Progenitor cell of endocrine pancreas (in vitro differentiated cells): Measurements from ENCODE around the gene TINAGL1. TPM values are rescaled to one million over a fixed set of nuclear protein-coding genes. Genes with fewer than 3 reads are reported as not detected.

Source experiments
- DNase-seq: peaks from one replicate; pipeline ENCODE4 v3.0.0; 2021; ENCODE audit warnings: low spot score; ENCODE audit not compliant: unreplicated experiment
- H3K27ac Mint-ChIP-seq: 2 replicates; pipeline ENCODE4 v1.8.0; 2021; ENCODE audit warnings: mild to moderate bottlenecking, moderate library complexity, mixed read lengths
- H3K27me3 Mint-ChIP-seq: 2 replicates; pipeline ENCODE4 v1.8.0; 2021; ENCODE audit warnings: mixed read lengths
- H3K36me3 Mint-ChIP-seq: 2 replicates; pipeline ENCODE4 v1.8.0; 2022; ENCODE audit warnings: mixed read lengths; ENCODE audit not compliant: insufficient read depth
- H3K4me1 Mint-ChIP-seq: 2 replicates; pipeline ENCODE4 v1.8.0; 2021; ENCODE audit warnings: low read depth, mixed read lengths
- H3K4me3 Mint-ChIP-seq: 2 replicates; pipeline ENCODE4 v1.8.0; 2021; ENCODE audit warnings: low read depth, mild to moderate bottlenecking, moderate library complexity, mixed read lengths
- H3K9me3 Mint-ChIP-seq: 2 replicates; pipeline ENCODE4 v1.8.0; 2021; ENCODE audit warnings: low read depth, mixed read lengths
- CTCF ChIP-seq: fragments of 200-600 bp; sonication (generic); IDR thresholded peaks from one replicate; pipeline ENCODE4 v1.5.0; 2021; ENCODE audit warnings: antibody characterized with exemption, mild to moderate bottlenecking; ENCODE audit not compliant: unreplicated experiment
- total RNA-seq: library from RNA; stranded (reverse); gene quantifications from 2 replicates; pipeline ENCODE4 v1.2.1, GENCODE V29; 2021

The TINAGL1 gene
- total RNA-seq, 1 donor from 2014 or later, result 2.6 TPM

- no peaks in the 10 kb centered on the region for H3K4me1 Mint-ChIP-seq
- H3K4me3 Mint-ChIP-seq, result no peak overlapping the region
- H3K27me3 Mint-ChIP-seq, result no peaks in the 10 kb centered on the region
- no peak for TF ChIP-seq CTCF
- no peak overlapping the region for H3K27ac Mint-ChIP-seq
- DNase-seq, result no peak
- H3K9me3 Mint-ChIP-seq, result no peaks in the 10 kb centered on the region
- peaks cover 6% of the 10 kb centered on the region for H3K36me3 Mint-ChIP-seq
These were observed 50.2 kb downstream of the TINAGL1 start for GRCh38 chr1:31626223-31627207.

GRCh38 chr1:31627301-31627929 lies 51.1 kb downstream of the TINAGL1 start:
- no peak for TF ChIP-seq CTCF
- no peaks in the 10 kb centered on the region for H3K9me3 Mint-ChIP-seq
- peaks cover 6% of the 10 kb centered on the region for H3K36me3 Mint-ChIP-seq
- no peak overlapping the region for H3K27ac Mint-ChIP-seq
- no peaks in the 10 kb centered on the region for H3K4me1 Mint-ChIP-seq
- H3K4me3 Mint-ChIP-seq, result no peak overlapping the region
- no peaks in the 10 kb centered on the region for H3K27me3 Mint-ChIP-seq
- DNase-seq, result no peak

GRCh38 chr1:31627930-31628559 lies 51.7 kb downstream of the TINAGL1 start:
- no peaks in the 10 kb centered on the region for H3K27me3 Mint-ChIP-seq
- no peak overlapping the region for H3K27ac Mint-ChIP-seq
- no peaks in the 10 kb centered on the region for H3K4me1 Mint-ChIP-seq
- H3K36me3 Mint-ChIP-seq, result peaks cover 6% of the 10 kb centered on the region
- TF ChIP-seq CTCF, result no peak
- H3K4me3 Mint-ChIP-seq, result no peak overlapping the region
- no peak for DNase-seq
- no peaks in the 10 kb centered on the region for H3K9me3 Mint-ChIP-seq

GRCh38 chr1:31628931-31629556 lies 52.7 kb downstream of the TINAGL1 start:
- H3K4me3 Mint-ChIP-seq, result no peak overlapping the region
- peaks cover 6% of the 10 kb centered on the region for H3K36me3 Mint-ChIP-seq
- TF ChIP-seq CTCF, result no peak
- no peak for DNase-seq
- no peak overlapping the region for H3K27ac Mint-ChIP-seq
- no peaks in the 10 kb centered on the region for H3K9me3 Mint-ChIP-seq
- no peaks in the 10 kb centered on the region for H3K4me1 Mint-ChIP-seq
- no peaks in the 10 kb centered on the region for H3K27me3 Mint-ChIP-seq

- DNase-seq, result no peak
- H3K27me3 Mint-ChIP-seq, result no peaks in the 10 kb centered on the region
- H3K4me1 Mint-ChIP-seq, result peaks cover 2% of the 10 kb centered on the region
- H3K27ac Mint-ChIP-seq, result no peak overlapping the region
- no peak for TF ChIP-seq CTCF
- H3K9me3 Mint-ChIP-seq, result no peaks in the 10 kb centered on the region
- no peak overlapping the region for H3K4me3 Mint-ChIP-seq
- H3K36me3 Mint-ChIP-seq, result peaks cover 6% of the 10 kb centered on the region
These were observed 56.3 kb downstream of the TINAGL1 start for GRCh38 chr1:31632649-31633048.
